HL-60 (cell line): ENCODE results near the gene MEF2A.

Experiments used
- CTCF ChIP-seq: IDR thresholded peaks from one replicate; pipeline ENCODE4 v1.5.1; 2011; ENCODE audit warnings: low read length, control low read depth, inconsistent platforms; ENCODE audit not compliant: insufficient read depth
- POLR2AphosphoS5 ChIP-seq: IDR thresholded peaks from 2 replicates; pipeline ENCODE4 v1.6.1; 2012; ENCODE audit warnings: low read depth

GRCh38 chr15:99619712-99620111 is 53.9 kb downstream of the MEF2A start:
- TF ChIP-seq CTCF (no peak), POLR2AphosphoS5 (no peak)
